Astrocyte (in vitro differentiated cells and primary cell): ENCODE measurements around the gene ROBO3. TPM values are rescaled to one million over a fixed set of nuclear protein-coding genes. Genes with fewer than 3 reads are reported as not detected.
A peak's percentile ranks its signal among the peaks of the same experiment; 100 is the strongest.

Source experiments
- DNase-seq: peaks from one replicate; pipeline ENCODE4 v3.0.0-alpha.2; 2010; ENCODE audit warnings: low read depth
- FAIRE-seq: peaks from 2 replicates; lab custom pipeline; 2011; peaks lifted over from hg19 to GRCh38; lab: Jason Lieb, UNC
- H2AFZ ChIP-seq: 2 replicates; pipeline ENCODE4 v1.6.0; 2012; ENCODE audit warnings: low read depth, low read length, inconsistent platforms
- H3K27ac ChIP-seq: 2 replicates; pipeline ENCODE4 v1.5.1; 2011; ENCODE audit warnings: low read depth, low read length, inconsistent platforms
- H3K27me3 ChIP-seq: 2 replicates; pipeline ENCODE4 v1.6.0; 2011; ENCODE audit warnings: low read length, inconsistent platforms; ENCODE audit not compliant: insufficient read depth
- H3K36me3 ChIP-seq: 2 replicates; pipeline ENCODE4 v1.5.1; 2011; ENCODE audit warnings: low read length, inconsistent platforms; ENCODE audit not compliant: insufficient read depth
- H3K4me1 ChIP-seq: 2 replicates; pipeline ENCODE4 v1.5.1; 2011; ENCODE audit warnings: low read length, inconsistent platforms; ENCODE audit not compliant: insufficient read depth
- H3K4me2 ChIP-seq: 2 replicates; pipeline ENCODE4 v1.6.0; 2012; ENCODE audit warnings: low read length, inconsistent platforms
- H3K4me3 ChIP-seq: 2 replicates; pipeline ENCODE4 v1.5.1; 2011; ENCODE audit warnings: low read depth, mild to moderate bottlenecking, low read length, inconsistent platforms; ENCODE audit not compliant: insufficient read depth
- H3K79me2 ChIP-seq: 2 replicates; pipeline ENCODE4 v1.6.0; 2012; ENCODE audit warnings: mild to moderate bottlenecking, low read length, inconsistent platforms; ENCODE audit not compliant: insufficient read depth
- H3K9ac ChIP-seq: 2 replicates; pipeline ENCODE4 v1.6.0; 2012; ENCODE audit warnings: mild to moderate bottlenecking, low read length, inconsistent platforms
- H3K9me3 ChIP-seq: 2 replicates; pipeline ENCODE4 v1.5.1; 2012; ENCODE audit warnings: low read depth, mild to moderate bottlenecking, low read length, inconsistent platforms; ENCODE audit not compliant: insufficient read depth
- H4K20me1 ChIP-seq: 2 replicates; pipeline ENCODE4 v1.6.0; 2012; ENCODE audit warnings: low read length, inconsistent platforms; ENCODE audit not compliant: insufficient read depth
- H3K27ac Mint-ChIP-seq: one replicate; pipeline ENCODE4 v1.8.0; 2021; ENCODE audit warnings: mild to moderate bottlenecking, mixed read lengths; ENCODE audit not compliant: unreplicated experiment
- H3K27me3 Mint-ChIP-seq: one replicate; pipeline ENCODE4 v1.8.0; 2021; ENCODE audit warnings: low read depth, mixed read lengths; ENCODE audit not compliant: unreplicated experiment
- H3K36me3 Mint-ChIP-seq: one replicate; pipeline ENCODE4 v1.8.0; 2021; ENCODE audit warnings: low read depth, mixed read lengths; ENCODE audit not compliant: unreplicated experiment
- H3K4me1 Mint-ChIP-seq: one replicate; pipeline ENCODE4 v1.8.0; 2021; ENCODE audit warnings: low read depth, mixed read lengths; ENCODE audit not compliant: unreplicated experiment
- H3K4me3 Mint-ChIP-seq: one replicate; pipeline ENCODE4 v1.8.0; 2021; ENCODE audit warnings: mild to moderate bottlenecking, moderate library complexity, mixed read lengths; ENCODE audit not compliant: unreplicated experiment
- H3K9me3 Mint-ChIP-seq: one replicate; pipeline ENCODE4 v1.8.0; 2021; ENCODE audit warnings: mild to moderate bottlenecking, mixed read lengths; ENCODE audit not compliant: unreplicated experiment
- CTCF ChIP-seq: IDR thresholded peaks from 2 replicates; pipeline ENCODE4 v1.5.1; 2011; ENCODE audit warnings: low read depth, mild to moderate bottlenecking, inconsistent platforms, low read length, moderate library complexity; ENCODE audit not compliant: insufficient read depth
- EZH2 ChIP-seq: IDR thresholded peaks from 2 replicates; pipeline ENCODE4 v1.6.1; 2012; ENCODE audit warnings: mild to moderate bottlenecking, low read length, inconsistent platforms; ENCODE audit not compliant: insufficient read depth
- total RNA-seq: library from RNA; stranded (reverse); gene quantifications from 2 replicates; pipeline ENCODE4 v1.2.1, GENCODE V29; 2021

Gene ROBO3
- total RNA-seq, 1 donor from 2014 or later = 12.9 TPM

- Histone ChIP-seq H3K4me1 (peaks cover 8% of the 10 kb centered on the region), H4K20me1 (no peaks in the 10 kb centered on the region)
Measured at GRCh38 chr11:124918950-124919349, 53.7 kb downstream of the ROBO3 start, which contains the start of gene HEPN1. HEPN1 (plus strand) TSS chr11:124919250.

GRCh38 chr11:124919898-124920297 is 54.7 kb downstream of the ROBO3 start:
- DNase-seq = no peak
- Histone ChIP-seq H3K79me2 (no peaks in the 10 kb centered on the region), H3K27ac (no peak overlapping the region), H3K9me3 (no peaks in the 10 kb centered on the region), H3K27me3 (no peaks in the 10 kb centered on the region), H3K36me3 (no peaks in the 10 kb centered on the region), H2AFZ (peak overlapping the region; percentile 9), H3K9ac (no peak overlapping the region), H3K4me3 (no peak overlapping the region), H3K4me1 (peaks cover 8% of the 10 kb centered on the region), H4K20me1 (no peaks in the 10 kb centered on the region), H3K4me2 (no peak overlapping the region)
- H3K9me3 Mint-ChIP-seq = peaks cover 12% of the 10 kb centered on the region
- FAIRE-seq = no peak
- peaks cover 14% of the 10 kb centered on the region for H3K4me1 Mint-ChIP-seq
- H3K4me3 Mint-ChIP-seq = no peak overlapping the region
- peaks cover 19% of the 10 kb centered on the region for H3K27me3 Mint-ChIP-seq
- TF ChIP-seq EZH2 (no peak), CTCF (no peak)
- no peak overlapping the region for H3K27ac Mint-ChIP-seq
- H3K36me3 Mint-ChIP-seq = no peaks in the 10 kb centered on the region

More at GRCh38 chr11:124918950-124919349, 53.7 kb downstream of the ROBO3 start, which contains the start of gene HEPN1:
- H3K79me2 ChIP-seq = no peaks in the 10 kb centered on the region
- Mint-ChIP-seq H3K4me3 (no peak within 1 kb of the TSS), H3K36me3 (no peaks in the 10 kb centered on the region), H3K4me1 (peaks cover 15% of the 10 kb centered on the region), H3K9me3 (peaks cover 6% of the 10 kb centered on the region), H3K27ac (no peak within 1 kb of the TSS), H3K27me3 (peaks cover 12% of the 10 kb centered on the region)
- H3K27me3 ChIP-seq = no peaks in the 10 kb centered on the region
- no peak for DNase-seq
- H3K36me3 ChIP-seq = no peaks in the 10 kb centered on the region
- no peak within 1 kb of the TSS for H3K4me2 ChIP-seq
- TF ChIP-seq EZH2 = no peak
- TF ChIP-seq CTCF = no peak
- no peak within 1 kb of the TSS for H3K9ac ChIP-seq
- peak within 1 kb of the TSS; percentile 9 for H2AFZ ChIP-seq
- H3K9me3 ChIP-seq = no peaks in the 10 kb centered on the region
- no peak for FAIRE-seq
- H3K27ac ChIP-seq = no peak within 1 kb of the TSS
- no peak within 1 kb of the TSS for H3K4me3 ChIP-seq

DNA sequence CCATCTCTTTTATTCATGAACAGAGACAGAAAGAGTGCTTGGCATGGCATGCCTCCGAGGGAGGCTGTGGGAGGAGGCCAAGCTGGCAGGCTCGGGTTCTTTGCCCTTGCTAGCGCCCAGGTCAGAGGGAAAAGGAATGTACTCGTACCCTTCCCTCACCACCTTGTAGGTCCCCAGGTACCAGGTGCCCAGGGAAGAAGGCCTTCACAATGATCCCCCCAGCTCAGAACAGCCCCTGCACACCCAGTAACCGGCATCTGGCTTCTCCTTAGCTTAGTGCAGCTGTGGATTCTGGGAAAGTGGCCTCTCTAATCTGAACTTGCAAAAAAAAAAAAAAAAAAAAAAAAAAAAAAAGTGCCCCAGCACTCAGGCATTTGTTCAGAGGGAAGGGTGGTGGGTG is 55.1 kb downstream of the ROBO3 start:
- H3K27ac Mint-ChIP-seq = peak overlapping the region; percentile 81
- peak overlapping the region; percentile 80 for H2AFZ ChIP-seq
- peak overlapping the region; percentile 81 for H3K4me2 ChIP-seq
- no peaks in the 10 kb centered on the region for H3K9me3 ChIP-seq
- DNase-seq (no peak), FAIRE-seq (no peak)
- H3K36me3 Mint-ChIP-seq = no peaks in the 10 kb centered on the region
- TF ChIP-seq EZH2 = no peak
- no peak for TF ChIP-seq CTCF
- no peak overlapping the region for H3K27ac ChIP-seq
- peaks cover 23% of the 10 kb centered on the region for H3K27me3 Mint-ChIP-seq
- H3K79me2 ChIP-seq = no peaks in the 10 kb centered on the region
- H3K9me3 Mint-ChIP-seq = peaks cover 12% of the 10 kb centered on the region
- H3K9ac ChIP-seq = peak overlapping the region; percentile 70
- H3K4me1 ChIP-seq = peaks cover 8% of the 10 kb centered on the region
- H3K36me3 ChIP-seq = no peaks in the 10 kb centered on the region
- H4K20me1 ChIP-seq = no peaks in the 10 kb centered on the region
- peak overlapping the region; percentile 47 for H3K4me3 ChIP-seq
- peaks cover 12% of the 10 kb centered on the region for H3K4me1 Mint-ChIP-seq
- H3K27me3 ChIP-seq = no peaks in the 10 kb centered on the region
- peak overlapping the region; percentile 75 for H3K4me3 Mint-ChIP-seq
